Activated T-cell treated with anti-CD3 and anti-CD28 coated beads, Interleukin-2, amount 50 U/mL, for 1 hour (primary cell): Measurements from ENCODE around the gene RPRD1A.
"Not testable (repeated sequence)": the region's sequence is repeated elsewhere in the genome, so short reads cannot be mapped to it uniquely, and the experiment has no call there.

Source experiments
- DNase-seq: peaks from one replicate; pipeline ENCODE4 v3.0.0-alpha.2; 2020

RPRD1A gene

DNA sequence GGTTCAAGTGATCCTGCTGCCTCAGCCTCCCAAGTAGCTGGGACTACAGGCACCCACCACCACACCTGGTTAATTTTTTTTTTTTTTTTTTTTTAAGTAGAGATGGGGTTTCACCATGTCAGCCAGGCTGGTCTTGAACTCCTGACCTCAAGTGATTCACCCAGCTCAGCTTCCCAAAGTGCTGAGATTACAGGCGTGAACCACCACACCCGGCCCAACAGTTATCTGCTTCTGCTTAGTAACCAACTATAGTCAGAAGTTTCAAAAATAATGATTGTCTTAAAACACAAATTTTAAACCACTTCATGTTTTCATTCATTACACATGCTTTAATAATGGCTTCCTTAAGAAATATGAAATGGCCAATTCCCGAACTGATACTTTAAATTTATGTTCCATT is 43.1 kb downstream of the RPRD1A start:
- not testable (repeated sequence) for DNase-seq

DNA sequence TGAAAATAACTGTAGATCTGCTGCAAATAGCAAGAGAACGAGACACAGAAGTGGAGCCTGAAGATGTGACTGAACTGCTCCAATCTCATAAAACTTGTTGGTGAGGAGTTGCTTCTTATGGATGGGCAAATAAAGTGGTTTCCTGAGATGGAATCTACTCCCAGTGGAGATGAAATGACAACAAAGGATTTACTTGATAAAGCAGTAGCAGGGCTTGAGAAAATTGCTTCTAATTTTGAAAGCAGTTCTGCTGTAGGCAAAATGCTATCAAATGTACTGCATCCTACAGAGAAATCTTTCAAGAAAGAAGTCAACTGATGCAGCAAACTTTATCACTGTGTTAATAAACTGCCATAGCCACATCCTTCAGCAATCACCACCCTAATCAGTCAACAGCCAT is 44.0 kb downstream of the RPRD1A start:
- DNase-seq = no peak

DNA sequence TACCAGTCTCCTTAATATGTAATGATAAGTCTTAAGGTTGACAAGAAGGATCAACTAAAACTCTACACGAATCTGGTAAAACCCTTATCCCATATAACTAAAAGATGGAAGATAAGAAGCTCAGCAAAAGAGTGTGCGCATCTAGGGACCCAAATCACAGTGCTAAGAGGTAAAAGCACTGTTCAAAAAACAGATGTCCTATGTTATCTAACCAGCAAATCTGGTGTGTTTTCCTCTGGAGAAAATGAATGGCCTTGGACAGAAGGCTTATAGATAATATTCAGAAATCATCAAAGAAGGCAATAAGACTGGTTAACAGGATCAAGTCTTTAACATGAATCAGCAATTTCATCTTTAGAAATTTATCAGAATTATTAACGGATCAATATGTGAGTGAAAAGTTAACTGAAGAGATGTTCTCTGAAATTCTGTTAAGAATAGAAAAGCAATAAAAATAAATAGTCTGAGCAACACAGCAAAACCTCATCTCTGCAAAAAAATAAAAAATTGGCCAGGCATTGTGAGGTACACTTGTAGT is 47.1 kb downstream of the RPRD1A start:
- no peak for DNase-seq

DNA sequence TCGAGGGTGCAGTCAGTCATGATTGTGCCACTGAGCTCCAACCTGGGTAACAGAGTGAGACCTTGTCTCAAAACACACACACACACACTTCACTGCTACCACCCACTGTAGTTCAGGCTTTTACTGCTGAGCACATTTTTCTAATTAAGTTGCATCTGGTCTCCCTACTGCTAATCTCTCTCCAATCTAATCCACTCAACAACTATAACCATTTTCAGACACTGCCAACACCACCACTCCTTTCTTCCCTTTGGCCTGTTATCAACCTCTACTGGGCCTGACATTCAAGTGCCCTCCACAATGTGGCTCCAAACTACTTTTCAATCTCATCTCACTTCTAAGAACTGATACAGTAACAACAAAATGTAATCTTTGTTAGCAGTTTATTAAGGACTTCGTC is 50.1 kb downstream of the RPRD1A start:
- DNase-seq = no peak

DNA sequence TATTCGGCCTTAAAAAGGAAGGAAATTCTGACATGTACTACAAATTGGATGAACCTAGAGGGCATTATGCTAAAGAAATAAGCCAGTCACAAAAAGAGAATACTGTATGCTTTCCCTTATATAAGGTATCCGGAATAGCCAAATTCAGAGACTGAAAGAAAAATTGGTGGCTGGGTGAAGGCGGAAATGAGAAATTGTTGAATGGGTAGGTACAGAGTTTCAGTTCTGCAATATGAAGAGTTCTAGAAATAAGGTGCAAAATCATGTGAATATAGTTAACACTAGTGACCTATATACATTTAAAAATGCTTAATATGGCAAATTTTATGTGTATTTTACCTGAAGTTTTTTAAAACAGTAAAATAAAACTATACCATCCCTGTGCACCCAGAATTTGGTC is 51.7 kb downstream of the RPRD1A start:
- DNase-seq = no peak

DNA sequence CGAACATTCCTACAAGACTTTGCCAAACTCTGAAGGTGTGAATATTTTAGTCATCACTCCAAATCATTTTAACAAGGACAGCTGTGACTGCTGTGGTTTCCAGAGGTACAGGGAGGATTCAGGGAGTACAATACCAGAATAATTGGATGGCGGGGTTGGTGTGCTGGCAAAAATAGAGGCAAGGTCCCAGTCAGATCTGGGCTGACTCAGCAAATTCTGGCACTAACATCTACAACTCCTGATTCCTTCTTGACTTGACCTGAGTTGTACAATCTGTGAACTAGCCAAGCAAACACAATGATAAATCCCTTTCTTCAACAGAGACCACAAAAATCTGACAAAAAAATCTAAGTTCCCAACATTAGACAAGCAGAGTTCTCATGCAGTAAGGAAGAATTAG is 54.5 kb downstream of the RPRD1A start:
- DNase-seq = no peak

DNA sequence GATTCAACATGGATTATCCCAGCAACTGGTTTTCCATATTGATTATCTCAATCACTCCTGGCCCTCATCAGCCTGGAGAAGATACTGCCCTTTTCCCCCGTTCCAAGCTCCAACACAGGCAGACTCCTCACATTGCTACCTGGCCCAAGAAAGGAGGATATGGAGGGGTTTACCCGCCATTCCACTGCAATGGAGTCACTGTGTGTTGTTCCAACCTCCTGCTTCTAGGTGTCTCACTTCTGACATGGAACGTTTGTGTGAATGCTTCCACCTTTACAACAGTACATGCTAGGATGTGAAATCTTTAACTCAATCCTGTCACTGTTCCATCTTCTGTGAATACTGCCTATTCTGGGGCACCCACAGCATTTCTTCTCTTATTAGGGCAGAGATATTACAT is 58.1 kb downstream of the RPRD1A start:
- no peak for DNase-seq

DNA sequence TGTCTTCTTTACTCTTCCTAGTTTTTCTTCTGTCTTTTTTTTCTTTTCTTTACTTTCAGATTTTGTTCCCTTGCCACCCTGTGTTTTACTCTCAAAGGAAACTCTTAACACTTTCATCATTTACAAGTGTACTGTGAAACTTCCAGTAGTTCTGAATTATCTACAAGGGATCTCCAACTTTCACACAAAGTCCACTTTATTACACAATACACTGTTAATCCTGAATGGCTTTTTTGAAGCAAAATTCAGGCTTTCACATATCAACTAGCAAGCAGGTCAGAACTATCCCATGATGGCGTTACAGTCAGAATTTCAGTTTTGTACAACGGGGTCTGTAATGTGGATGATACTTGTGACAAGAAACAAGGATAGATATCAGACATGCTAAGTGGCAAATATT is 60.4 kb downstream of the RPRD1A start:
- no peak for DNase-seq

DNA sequence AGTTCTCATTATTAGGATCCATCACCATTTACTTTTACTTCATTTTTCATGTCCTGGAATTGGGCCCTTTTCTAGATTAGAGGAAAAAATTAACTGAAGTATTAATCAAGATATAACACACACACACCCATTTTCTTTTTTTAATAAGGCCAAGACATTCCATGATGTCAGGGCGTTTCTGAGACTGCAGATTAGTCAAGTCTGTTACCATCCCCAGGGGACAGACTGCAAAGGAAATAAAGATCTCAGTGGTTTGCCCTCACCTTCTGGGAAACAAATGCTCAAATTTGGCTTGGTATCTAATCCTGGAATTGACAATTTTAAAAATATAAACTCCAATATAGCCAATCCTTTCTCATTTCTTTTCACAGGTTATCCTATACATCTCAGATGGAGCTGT is 67.4 kb downstream of the RPRD1A start:
- DNase-seq = no peak

DNA sequence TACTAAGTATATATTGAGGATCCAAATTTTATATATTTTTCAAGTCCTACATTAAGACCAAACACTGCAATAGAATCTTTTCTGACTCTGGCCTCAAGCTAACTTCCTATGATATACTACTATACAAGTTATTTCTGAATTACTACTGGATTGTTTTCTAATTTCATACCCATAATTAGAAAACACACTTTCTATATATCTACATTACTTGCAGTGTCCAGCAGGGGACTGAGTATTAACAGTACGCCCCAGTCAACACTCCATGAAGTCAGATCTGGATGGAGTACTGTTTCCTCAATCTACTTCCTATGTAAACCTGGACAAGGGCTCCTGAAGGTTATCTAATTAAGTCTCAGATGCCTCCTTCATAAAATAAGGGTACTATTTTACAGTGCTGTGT is 68.4 kb downstream of the RPRD1A start:
- no peak for DNase-seq

DNA sequence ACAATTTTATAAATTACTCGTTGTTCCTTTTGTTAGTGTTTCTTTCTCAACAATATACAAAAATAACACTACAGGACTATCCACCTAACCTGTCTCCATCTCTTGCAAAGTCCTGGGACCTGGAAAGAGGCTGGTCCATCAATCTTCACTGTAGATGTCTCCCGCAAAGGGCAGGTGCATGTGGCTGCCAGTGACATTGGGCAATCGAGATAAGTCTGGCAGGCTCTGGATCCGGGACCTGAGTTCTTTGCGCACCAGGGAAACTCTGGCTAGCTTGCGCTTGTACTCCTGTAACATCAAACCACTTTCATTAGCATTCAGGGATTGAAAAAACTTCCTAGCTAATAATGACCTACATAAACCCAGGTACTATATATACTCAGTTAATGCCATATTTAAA is 74.3 kb downstream of the RPRD1A start:
- no peak for DNase-seq

DNA sequence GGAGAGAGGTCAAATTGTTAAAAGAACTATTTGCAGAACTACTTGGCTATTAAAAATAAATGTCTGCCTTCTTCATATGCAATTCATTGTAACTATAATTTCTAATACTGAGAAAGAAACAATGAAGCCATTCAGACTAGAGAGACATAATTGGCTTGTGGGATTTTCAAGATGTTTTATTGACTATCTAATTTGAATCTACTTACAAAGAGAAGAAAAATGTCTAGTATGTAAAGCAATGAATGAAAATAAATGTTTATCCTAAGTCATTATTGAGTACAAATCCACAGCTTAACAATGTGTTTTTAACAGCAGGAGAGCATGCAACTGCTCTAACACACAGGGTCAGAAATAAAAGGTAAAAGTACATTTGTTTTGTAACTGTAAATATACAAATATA is 75.7 kb downstream of the RPRD1A start:
- DNase-seq = no peak

DNA sequence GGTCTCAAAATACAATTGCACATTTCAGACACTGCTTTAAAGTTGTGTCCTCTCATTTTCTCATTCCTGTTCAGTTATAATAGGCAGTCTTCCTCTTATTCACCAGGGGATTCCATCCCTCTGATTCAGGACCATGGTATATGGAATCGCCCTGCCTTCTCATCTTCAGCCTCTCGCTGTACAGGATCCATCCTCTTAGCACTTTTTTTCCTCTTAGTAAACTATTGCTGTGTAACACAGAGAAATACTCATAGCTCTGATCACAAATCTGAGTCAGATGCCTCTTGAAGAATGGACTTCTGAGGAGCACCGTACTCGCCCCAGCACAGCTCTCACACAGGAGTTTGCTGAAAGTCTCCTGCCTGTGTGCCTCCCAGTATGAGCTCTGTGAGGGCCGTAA is 83.5 kb downstream of the RPRD1A start:
- no peak for DNase-seq

DNA sequence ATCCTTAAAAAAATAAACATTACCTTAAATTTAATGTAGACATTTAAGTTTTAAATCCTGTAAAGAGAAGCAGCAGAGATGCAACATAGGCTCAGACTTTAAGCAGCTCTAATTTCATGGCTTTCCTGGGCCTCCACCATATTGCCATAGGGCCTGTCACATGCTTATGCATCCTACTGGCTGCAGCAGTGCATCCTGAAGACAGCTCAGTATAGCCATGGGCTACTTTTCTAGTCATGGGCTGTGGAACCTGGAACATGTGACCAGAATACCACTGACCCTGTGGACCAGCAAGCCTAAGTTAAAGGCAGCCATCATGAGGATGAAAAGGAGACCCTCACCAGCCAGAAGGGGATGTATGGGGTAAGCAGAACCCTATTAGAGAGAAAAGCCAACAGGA is 84.2 kb downstream of the RPRD1A start:
- no peak for DNase-seq

DNA sequence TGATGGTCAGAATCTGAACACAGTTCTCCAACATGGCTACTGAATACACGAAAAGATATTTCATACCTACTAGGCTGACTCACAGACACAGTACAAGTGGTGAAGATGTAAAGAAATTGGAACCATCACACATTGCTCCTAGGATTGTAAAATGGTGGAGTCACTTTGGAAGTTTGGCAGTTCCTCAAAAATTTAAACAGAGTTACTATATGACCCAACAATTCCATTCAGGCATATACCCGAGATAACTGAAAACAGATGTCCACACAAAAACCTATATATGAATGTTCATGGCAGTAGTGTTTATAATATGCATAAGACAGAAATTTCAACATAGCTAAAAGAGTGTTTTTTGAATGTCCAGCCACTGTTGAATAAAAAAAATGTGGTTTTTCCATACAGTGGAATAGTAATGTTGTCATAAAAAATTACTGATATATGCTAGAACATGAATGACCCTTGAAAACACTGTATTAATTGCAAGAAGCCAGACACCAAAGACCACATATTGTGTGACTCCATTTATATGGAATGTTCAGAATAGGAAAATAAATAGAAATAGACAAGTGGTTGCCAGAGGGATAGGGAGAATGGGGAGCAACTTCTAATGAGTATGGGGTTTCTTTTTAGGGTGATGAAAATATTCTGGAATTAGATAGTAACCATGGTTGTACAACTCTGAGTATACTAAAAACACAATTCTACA is 84.8 kb downstream of the RPRD1A start:
- no peak for DNase-seq

DNA sequence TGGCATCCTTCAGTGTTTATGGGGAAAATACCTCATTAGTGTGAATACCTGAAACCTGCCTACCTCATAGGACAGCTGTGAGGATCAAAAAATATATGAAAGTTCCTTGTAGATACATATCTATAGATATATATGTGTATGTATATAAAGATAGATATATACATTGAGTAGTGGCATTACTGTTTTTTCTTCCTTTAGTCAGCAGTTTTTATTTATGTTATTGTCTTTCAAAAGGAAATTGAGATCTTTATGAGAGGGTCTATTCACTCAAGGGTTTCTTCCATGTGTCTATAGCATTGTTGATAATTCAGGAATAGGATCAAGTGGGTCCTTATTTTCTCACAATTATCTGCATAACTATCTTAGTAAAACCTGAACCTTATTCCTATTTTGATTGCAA is 88.2 kb downstream of the RPRD1A start:
- DNase-seq = no peak

DNA sequence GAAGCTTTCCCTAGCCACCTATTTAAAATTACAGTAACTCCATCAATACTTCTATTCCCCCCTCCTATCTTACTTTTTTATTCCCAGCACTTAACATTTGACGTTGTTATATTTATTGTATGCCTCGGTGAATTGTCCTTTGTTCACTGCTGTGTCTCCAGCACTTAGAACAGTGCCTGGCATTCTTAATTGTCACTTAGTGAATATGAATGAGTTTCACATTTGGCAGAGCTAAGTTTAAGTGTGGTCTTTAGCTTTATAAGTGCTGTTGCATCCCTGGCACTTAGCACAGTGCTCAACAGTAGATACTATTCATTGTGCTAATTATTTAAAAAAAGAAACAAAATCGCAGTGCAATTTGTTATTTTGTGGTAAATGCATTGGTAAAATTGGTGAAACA is 93.2 kb downstream of the RPRD1A start:
- no peak for DNase-seq

DNA sequence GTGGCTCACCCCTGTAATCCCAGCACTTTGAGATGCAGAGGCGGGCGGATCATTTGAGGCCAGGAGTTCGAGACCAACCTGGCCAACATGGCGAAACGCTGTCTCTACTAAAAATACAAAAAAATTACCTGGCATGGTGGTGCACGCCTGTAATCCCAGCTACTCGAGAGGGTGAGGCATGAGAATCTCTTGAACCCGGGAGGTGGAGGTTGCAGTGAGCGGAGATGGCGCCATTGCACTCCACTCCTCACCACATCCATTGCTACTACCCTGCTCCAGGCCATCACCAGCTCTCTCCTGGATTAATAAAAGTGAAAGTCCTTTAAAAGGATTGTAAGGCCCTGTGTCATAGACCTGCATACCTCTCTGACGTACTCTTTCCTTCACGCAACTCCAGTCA is 93.7 kb downstream of the RPRD1A start:
- no peak for DNase-seq

DNA sequence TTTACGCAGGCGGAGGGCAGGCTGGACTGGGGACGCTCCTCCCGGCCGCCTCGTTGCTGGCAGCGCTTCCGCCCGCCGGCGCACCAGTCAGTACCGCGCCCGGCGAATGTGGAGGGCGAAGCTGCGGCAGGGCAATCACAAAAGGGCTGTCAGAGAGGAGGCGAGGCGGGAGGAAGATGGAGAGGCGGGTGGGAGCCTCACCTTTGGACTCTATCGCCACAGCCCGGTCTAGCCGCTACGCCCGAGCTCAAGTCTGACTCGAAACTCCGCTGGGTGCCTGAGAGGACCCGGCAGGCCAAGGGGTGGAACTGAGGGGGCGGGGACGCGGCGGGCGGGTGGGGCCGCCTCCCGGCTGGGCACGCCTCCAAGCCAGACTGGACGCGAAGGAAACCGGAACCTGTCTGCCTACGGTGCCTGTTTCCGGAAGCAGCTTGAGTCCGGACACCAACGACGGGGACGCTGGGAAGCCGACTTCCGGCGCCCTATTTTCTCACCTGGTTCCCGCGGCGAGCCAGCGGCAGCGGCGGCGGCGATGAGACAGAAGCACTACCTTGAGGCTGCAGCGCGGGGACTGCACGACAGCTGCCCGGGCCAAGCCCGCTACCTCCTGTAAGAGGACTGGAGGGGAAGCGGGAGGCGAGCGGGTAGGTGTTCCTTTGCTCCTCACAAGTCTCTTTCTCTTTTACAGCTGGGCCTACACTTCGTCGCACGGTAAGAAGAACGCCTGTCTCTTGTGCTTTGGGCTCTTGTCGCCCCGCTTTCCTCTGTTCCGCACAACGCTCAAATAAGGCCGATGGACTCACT is 95.0 kb downstream of the RPRD1A start, which contains the start of gene RMP24:
TSS of gene RMP24 (plus strand) at position 483 of the 804 bp plus-strand sequence.
- peak; percentile 93 for DNase-seq

DNA sequence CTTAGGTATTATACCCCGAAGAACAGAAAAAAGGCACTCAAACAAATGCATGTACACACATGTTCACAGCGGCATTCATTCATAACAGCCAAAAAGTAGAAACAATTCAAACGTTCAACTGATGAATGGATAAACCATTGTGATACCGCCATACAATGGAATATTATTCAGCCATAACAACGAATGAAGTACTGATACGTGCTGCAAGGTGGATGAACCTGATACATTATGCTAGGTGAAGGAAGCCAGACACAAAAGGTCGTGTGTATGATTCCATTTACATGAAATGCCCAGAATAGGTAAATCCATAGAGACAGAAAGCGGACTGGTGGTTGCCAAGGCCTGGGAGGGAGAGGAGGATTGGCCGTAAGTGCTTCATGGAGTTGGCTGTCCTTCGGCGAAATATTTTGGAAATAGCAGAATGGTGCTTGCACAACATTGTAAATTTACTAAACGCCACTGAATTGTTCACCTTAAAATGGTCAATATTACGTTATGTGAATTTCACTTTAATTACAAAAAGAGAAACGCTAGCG is 95.6 kb downstream of the RPRD1A start:
- DNase-seq = no peak

DNA sequence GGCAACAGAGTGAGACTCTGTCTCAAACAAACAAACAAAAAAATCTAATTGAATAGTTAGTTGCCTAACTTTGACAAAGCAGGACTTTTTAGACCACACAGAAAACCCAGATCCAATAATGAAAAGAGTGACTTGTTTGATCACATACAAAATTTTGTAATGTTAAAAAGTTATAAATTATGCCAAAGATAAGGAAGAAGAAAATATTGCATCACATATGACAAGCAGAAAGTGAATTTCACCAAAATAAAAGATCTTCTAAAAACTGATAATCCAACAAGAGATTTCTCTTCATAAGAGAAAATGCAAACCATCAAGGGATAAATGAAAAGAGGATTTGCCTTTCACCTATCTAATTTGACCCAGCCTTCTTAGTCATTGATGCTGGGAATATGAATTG is 97.7 kb downstream of the RPRD1A start:
- no peak for DNase-seq

DNA sequence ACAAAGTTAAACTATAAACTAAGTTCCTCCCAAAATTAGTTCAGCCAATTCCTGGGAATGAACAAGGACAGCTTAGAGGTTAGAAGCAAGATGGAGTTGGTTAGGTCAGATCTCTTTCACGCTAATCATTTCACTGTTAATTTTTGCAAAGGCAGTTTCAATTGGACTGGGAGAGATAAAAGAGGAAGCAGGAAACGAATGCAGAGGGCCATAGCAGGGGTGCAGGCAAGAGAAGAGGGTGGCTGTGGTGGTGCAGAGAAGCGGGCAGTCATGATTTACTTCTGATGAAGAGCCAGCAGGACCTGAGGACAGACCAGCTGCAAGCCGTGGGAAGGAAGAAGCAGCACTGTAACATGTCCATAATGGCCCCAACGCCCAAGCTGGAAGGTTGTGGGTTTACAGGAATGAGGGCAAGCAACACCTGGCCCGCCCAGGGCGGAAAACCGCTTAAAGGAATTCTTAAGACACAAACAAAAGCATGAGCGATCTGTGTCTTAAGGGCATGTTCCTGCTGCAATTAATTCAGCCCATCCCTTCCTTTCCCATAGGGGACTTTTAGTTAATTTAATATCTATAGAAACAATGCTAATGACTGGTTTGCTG is 99.0 kb downstream of the RPRD1A start:
- no peak for DNase-seq

DNA sequence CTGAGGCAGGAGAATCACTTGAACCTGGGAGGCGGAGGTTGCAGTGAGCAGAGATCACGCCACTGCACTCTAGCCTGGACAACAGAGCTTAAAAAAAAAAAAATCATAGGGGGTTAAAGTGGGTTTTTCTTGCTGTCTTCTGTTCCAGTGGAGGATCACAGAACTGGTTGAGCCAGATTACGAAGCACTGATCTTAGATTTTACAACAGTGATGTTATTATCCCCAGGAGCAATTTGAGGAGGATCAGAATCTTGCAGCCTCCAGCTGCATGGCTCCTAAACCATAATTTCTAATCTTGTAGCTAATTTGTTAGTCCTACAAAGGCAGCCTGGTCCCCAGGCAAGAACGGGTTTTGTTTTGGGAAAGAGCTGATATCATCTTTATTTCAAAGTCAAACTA is 99.5 kb downstream of the RPRD1A start:
- DNase-seq = not testable (repeated sequence)

DNA sequence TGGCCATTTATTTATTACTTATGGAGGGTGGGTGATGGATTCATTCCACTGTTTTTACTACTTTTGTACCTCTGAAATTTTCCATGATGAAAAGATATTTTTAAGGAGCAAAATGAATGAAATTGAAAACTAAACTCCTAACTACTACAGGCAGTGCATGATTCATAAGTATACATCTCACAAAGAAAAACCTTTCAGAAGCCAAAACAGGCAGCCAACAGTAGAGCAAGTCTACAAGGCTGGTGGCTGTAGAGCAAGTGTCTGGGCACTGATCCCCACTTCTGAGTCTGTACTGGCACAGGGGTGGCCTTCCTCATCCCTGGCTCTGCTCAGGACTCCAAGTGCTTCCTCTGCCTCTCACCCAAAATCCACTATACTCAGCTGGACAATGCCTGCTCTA is 103.0 kb downstream of the RPRD1A start:
- DNase-seq = no peak
